Stimulated activated CD4-positive, alpha-beta T cell treated with anti-CD3 and anti-CD28 coated beads, Interleukin-12 subunit alpha, Interleukin-12 subunit beta, amount 100 ng/mL, for 48 hours (primary cell): Measurements from ENCODE around the gene OR2J3.
"Not testable (repeated sequence)": the region's sequence is repeated elsewhere in the genome, so short reads cannot be mapped to it uniquely, and the experiment has no call there.

Experiments
- DNase-seq, 3 donors: peaks; one replicate each; pipeline ENCODE4 v3.0.0-alpha.2; 2020; ENCODE audit warnings: low read depth in 2 of 3, low spot score in 1 of 3

The OR2J3 gene

GRCh38 chr6:29107758-29108157 is at the start of gene OR2J3:
TSS of gene OR2J3 (plus strand) at chr6:29108058. CDS start at chr6:29111891, 3,833 bp downstream.
- no peak for DNase-seq

GRCh38 chr6:29071831-29072723 is 35.8 kb upstream of the OR2J3 start:
- no peak for DNase-seq

DNA sequence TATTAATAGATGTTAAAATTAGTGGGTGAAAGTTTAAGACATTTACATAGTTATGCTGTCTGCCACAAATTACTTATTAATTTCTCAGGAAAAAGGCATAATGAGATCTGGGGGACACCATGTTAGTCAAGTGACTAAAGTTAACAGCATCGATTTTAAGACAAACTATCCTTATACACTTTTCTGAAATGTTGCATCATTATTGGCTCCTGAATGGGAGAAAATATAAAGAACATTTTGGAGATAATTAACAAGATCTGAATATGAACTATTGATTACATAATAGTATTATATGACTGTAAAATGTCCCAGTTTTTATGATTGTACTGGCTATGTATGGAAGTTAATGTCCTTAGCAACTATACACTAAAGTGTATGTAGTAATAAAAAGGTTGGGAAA is 28.7 kb upstream of the OR2J3 start:
- no peak for DNase-seq

DNA sequence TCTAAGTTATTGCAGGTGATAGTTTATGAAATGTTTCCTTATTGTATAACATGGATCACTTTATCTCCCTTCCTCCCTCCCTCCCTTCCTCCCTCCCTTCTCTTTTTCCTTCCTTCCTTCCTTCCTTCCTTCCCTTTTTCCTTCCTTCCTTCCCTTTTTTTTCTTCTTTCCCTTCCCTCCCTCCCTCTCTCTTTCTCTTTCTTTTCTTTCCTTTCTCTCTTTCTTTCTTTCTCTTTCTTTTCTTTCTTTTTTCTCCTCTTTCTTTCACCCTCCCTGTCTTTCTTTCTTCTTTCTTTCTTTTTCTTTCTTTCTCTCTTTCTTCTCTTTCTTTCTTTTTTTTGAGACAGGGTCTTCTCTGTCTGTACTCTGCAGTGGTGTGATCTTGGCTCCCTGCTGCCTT is 26.5 kb upstream of the OR2J3 start:
- no peak for DNase-seq

- no peak for DNase-seq
Observed at GRCh38 chr6:29082457-29082856, 25.4 kb upstream of the OR2J3 start.

DNA sequence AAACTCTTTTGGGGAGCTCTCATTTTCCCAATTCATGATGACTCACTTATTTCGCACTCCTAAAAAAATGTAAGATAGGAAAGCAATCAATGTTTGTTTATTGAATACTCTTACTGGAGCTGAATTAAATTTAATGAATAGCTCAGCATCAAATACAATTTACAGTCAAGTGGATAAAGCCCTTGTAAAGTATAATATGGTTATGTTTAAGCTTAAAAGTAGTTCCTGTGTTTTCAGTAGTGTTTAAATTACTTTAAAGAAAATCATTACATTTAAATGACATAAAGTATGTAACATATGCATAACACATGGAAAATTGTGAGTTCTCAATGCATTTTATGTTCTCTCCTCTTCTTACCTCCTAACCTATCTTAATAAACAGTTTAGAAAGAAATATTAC is 20.6 kb upstream of the OR2J3 start, which contains the start of gene OR2B3:
OR2B3 (minus strand) TSS at position 101 of the 400 bp plus-strand sequence; CDS start at position 36, 65 bp downstream.
- no peak for DNase-seq

DNA sequence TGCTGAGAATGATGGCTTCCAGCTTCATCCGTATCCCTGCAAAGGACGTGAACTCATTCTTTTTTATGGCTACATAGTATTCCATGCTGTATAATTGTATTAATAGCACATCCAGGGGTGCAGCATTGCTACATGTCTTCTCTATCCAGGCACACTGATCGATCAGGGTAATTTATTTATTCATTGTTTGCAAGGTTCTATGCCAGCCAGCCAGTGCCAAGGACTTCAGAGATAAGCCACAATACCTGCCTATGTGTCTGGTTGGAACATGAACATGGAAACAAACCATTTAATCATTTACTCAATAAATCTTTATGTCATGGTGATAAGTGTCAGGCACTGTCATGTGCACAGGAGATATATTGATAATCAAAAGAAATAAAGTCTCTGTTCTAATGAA is 14.9 kb upstream of the OR2J3 start:
- no peak for DNase-seq

- no peak for DNase-seq
Observed at GRCh38 chr6:29097803-29098202, 10.1 kb upstream of the OR2J3 start.

DNA sequence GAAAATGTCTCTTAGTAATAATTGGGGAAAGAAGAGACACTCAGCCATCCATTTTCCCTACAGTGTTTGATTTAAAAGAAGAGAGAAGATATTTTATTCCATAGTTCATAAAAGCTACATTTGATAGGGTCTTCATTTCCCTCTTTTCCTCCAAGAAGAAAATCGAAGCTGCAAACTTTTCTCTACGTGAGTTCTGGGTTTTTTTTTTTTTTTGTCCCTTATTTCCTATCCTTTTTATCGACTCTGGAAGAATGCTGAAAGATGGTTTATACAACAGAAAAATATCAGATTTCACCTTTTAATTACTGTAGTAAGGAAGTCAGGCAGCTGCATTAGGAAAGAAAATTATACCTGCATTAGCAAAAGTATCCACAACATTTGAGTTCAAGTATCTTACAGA is 8.7 kb upstream of the OR2J3 start, which contains the start of gene OR2J1:
OR2J1 (plus strand) TSS at position 301 of the 400 bp plus-strand sequence. CDS start 1,453 bp downstream, outside the sequence.
- no peak for DNase-seq

GRCh38 chr6:29112135-29112534 is 4.3 kb downstream of the OR2J3 start:
- no peak for DNase-seq

GRCh38 chr6:29114964-29115363 is 7.1 kb downstream of the OR2J3 start:
- DNase-seq = not testable (repeated sequence)

GRCh38 chr6:29129326-29130012 is 21.6 kb downstream of the OR2J3 start:
- DNase-seq = no peak

- no peak for DNase-seq
Observed at GRCh38 chr6:29130644-29131043, 22.8 kb downstream of the OR2J3 start.

DNA sequence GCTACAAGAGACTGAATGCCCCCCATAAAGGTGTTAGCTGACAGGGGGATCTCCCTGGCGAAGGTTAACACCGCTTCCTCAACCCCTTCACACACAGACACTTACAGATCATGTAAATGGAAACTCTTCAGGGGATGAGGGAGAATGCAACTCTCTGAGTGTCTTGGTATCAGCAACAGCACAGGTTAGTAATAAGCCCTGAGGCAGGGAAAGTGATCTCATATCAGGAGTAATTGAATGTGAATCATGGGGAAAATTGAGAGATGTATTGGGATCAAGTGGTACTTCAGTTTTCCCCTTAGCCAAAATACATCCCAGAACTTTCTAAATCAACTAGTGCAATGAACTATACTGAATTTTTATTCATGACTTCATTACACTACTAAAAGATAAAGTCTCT is 23.8 kb downstream of the OR2J3 start:
- DNase-seq = no peak

- no peak for DNase-seq
Observed at GRCh38 chr6:29137724-29138123, 29.9 kb downstream of the OR2J3 start.

DNA sequence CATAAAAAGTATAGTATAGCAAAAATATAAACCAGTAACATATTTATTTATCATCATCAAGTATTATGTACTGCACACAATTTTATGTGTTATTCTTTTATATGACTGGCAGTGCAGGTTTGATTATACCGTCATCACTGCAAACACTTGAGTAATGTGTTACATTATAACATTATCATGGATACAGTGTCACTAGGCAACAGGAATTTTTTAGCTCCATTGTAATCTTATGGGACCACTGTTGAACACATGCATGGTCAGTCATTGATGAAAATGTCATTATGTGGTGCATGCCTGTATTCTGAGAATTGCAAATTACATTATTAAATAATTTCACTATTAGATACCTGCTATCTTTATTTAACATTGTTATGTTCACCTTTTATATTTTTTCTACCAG is 33.7 kb downstream of the OR2J3 start:
- no peak for DNase-seq

GRCh38 chr6:29142309-29142708 is 34.5 kb downstream of the OR2J3 start:
- no peak for DNase-seq

GRCh38 chr6:29146179-29146578 is 38.3 kb downstream of the OR2J3 start:
- no peak for DNase-seq

- no peak for DNase-seq
Observed at GRCh38 chr6:29147074-29147473, 39.2 kb downstream of the OR2J3 start.

DNA sequence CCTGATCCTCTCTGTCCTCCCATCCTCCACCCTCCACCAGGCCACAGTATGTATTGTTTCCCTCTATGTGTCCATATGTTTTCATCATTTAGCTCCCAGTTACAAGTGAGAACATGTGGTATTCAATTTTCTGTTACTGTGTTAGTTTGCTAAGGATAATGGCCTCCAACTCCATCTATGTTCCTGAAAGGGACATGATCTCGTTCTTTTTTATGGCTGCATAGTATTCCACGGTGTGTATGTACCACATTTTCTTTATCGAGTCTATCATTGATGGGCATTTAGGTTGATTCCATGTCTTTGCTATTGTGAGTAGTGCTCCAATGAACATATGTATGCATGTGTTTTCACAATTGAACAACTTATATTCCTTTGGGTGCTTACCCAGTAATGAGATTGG is 41.6 kb downstream of the OR2J3 start:
- not testable (repeated sequence) for DNase-seq

DNA sequence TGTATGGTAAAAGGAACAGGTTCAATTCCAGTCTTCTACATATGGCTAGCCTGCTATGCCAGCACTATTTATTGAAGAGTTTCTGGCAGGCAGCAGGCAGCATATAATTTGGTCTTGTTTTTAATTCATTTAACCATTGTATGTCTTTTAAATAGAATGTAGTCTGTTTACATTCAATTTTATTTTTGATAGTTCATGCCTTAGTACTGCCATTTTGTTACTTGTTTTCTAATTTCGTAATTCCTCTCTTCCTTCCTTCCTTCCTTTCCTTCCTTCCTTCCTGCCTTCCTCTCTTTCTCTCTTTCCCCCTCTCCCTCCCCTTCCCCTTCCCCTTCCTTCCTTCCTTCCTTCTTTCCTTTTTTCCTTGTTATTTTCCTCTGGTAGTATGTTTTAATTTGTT is 45.2 kb downstream of the OR2J3 start:
- no peak for DNase-seq

- DNase-seq = not testable (repeated sequence)
Observed at GRCh38 chr6:29155182-29155581, 47.3 kb downstream of the OR2J3 start.
